Caco-2 (cell line): ENCODE measurements around the gene BCL2L13. TPM values are rescaled to one million over a fixed set of nuclear protein-coding genes. Genes with fewer than 3 reads are reported as not detected.
A peak's percentile ranks its signal among the peaks of the same experiment; 100 is the strongest.

Experiments
- BruUV-seq: library from RNA; stranded (reverse); fragments of 400-500 nt; replicated peaks from 2 replicates; lab custom pipeline; 2021; lab: Mats Ljungman, UMichigan
- CTCF ChIA-PET: fragments of 300-600 bp; sonication (Branson Sonifier 250); formaldehyde crosslinking; loops from one replicate; lab custom pipeline; 2022; ENCODE audit warnings: antibody characterized with exemption; lab: Charles Lee
- POLR2A ChIA-PET: fragments of 300-600 bp; sonication (Branson Sonifier 250); formaldehyde crosslinking; loops from one replicate; lab custom pipeline; 2022; ENCODE audit warnings: antibody characterized with exemption; lab: Charles Lee
- DNase-seq, 2 experiments: peaks; one replicate each; pipeline versions ENCODE4 v3.0.0 to v3.0.0-alpha.2; 2020 to 2022
- H3K27me3 ChIP-seq: replicated peaks from 2 replicates; pipeline ENCODE4 v1.6.0; 2011; ENCODE audit warnings: low read length; ENCODE audit not compliant: control insufficient read depth, insufficient read depth
- H3K36me3 ChIP-seq: 2 replicates; pipeline ENCODE4 v1.5.1; 2011; ENCODE audit warnings: low read length; ENCODE audit not compliant: control insufficient read depth, insufficient read depth
- H3K4me1 ChIP-seq: fragments of 250-450 bp; sonication (Bioruptor Pico); 2 replicates; pipeline ENCODE4 v1.5.1; 2020; ENCODE audit warnings: mild to moderate bottlenecking
- H3K4me3 ChIP-seq: 2 replicates; pipeline ENCODE4 v1.5.1; 2011; ENCODE audit warnings: low read depth, mild to moderate bottlenecking, control low read depth, low read length
- H3K9me3 ChIP-seq: fragments of 250-450 bp; sonication (Bioruptor Pico); 2 replicates; pipeline ENCODE4 v1.5.1; 2020; ENCODE audit warnings: mild to moderate bottlenecking, moderate library complexity
- H3K27ac Mint-ChIP-seq: one replicate; pipeline ENCODE4 v1.8.0; 2022; ENCODE audit warnings: mixed read lengths; ENCODE audit not compliant: unreplicated experiment
- H3K27me3 Mint-ChIP-seq: one replicate; pipeline ENCODE4 v1.8.0; 2022; ENCODE audit warnings: mixed read lengths; ENCODE audit not compliant: insufficient read depth, unreplicated experiment
- H3K36me3 Mint-ChIP-seq: one replicate; pipeline ENCODE4 v1.8.0; 2022; ENCODE audit warnings: mild to moderate bottlenecking, mixed read lengths; ENCODE audit not compliant: insufficient read depth, unreplicated experiment
- H3K4me1 Mint-ChIP-seq: one replicate; pipeline ENCODE4 v1.8.0; 2022; ENCODE audit warnings: low read depth, mixed read lengths; ENCODE audit not compliant: unreplicated experiment
- H3K4me3 Mint-ChIP-seq: one replicate; pipeline ENCODE4 v1.8.0; 2022; ENCODE audit warnings: mild to moderate bottlenecking, moderate library complexity, mixed read lengths; ENCODE audit not compliant: unreplicated experiment
- H3K9me3 Mint-ChIP-seq: one replicate; pipeline ENCODE4 v1.8.0; 2022; ENCODE audit warnings: mixed read lengths; ENCODE audit not compliant: unreplicated experiment
- intact Hi-C: fragments of 100-400 bp; cut with micrococcal nuclease; formaldehyde crosslinking; loops from one replicate; pipeline ENCODE4 v1.10.0; 2022; ENCODE audit not compliant: unreplicated experiment
- total RNA-seq: library from RNA; stranded (reverse); gene quantifications from 2 replicates; pipeline ENCODE4 v1.2.3, GENCODE V29; 2022
- TF ChIP-seq, protein P1 (sequence below), 2 experiments: fragments of 200-600 bp in 1 of 2; IDR thresholded peaks; 1 replicate in 1 of 2; 2 replicates in 1 of 2; pipeline versions ENCODE4 v1.5.1 to v1.8.0; 2011 to 2022; ENCODE audit warnings: antibody characterized with exemption in 1 of 2, control low read depth in 1 of 2, inconsistent platforms in 1 of 2, low read depth in 1 of 2, low read length in 1 of 2, mild to moderate bottlenecking in 1 of 2, moderate library complexity in 1 of 2; ENCODE audit not compliant: insufficient read depth in 1 of 2, severe bottlenecking in 1 of 2, unreplicated experiment in 1 of 2

The BCL2L13 gene
- total RNA-seq, 1 experiment from 2014 or later: 34.3 TPM

DNA sequence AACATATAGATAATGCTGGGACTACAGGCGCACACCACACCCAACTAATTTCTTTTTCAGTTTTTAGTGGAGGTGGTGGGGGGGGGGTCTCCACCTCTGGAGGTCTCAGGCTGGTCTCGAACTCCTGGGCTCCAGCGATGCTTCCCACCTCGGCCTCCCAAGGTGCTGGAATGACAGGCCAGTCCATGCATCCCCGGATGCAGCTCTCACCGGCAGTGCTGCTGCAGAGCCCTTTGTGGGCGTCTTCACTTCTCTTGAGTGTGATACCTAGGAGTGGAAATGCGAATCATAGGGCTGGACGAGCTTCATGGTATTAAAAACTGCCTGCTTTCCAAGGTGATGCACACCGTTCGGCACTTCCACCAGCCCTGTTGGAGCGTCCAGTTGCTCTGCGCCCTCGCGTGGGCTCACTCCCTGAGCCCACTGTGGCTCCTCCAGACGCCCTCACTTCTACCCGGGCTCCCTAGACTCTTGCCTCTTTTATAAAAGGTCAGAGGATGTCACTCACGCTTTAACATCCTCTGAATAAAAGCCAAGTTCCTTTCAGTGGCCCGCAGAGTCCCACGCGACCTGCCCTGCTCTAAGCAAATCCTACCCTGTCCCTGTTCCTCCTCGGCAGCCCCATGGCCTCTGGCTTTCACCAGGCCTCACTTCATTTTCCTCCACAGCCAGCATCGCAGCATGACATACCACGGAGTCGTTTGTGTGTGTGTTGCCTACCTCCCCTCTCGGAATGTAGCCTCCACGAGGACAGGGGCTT, 136.5 kb downstream of the BCL2L13 start:
- peaks cover 9% of the 10 kb centered on the region; the same call in 1 of the 2 replicates for H3K4me1 ChIP-seq
- intact Hi-C loops: no loop called here
- ChIA-PET POLR2A (no interaction called here), CTCF (no interaction called here)
- Mint-ChIP-seq H3K36me3 (peaks cover 12% of the 10 kb centered on the region), H3K9me3 (no peaks in the 10 kb centered on the region), H3K27ac (no peak overlapping the region), H3K27me3 (no peaks in the 10 kb centered on the region), H3K4me3 (peak overlapping the region; percentile 75), H3K4me1 (peaks cover 6% of the 10 kb centered on the region)
- TF ChIP-seq, protein P1, sequence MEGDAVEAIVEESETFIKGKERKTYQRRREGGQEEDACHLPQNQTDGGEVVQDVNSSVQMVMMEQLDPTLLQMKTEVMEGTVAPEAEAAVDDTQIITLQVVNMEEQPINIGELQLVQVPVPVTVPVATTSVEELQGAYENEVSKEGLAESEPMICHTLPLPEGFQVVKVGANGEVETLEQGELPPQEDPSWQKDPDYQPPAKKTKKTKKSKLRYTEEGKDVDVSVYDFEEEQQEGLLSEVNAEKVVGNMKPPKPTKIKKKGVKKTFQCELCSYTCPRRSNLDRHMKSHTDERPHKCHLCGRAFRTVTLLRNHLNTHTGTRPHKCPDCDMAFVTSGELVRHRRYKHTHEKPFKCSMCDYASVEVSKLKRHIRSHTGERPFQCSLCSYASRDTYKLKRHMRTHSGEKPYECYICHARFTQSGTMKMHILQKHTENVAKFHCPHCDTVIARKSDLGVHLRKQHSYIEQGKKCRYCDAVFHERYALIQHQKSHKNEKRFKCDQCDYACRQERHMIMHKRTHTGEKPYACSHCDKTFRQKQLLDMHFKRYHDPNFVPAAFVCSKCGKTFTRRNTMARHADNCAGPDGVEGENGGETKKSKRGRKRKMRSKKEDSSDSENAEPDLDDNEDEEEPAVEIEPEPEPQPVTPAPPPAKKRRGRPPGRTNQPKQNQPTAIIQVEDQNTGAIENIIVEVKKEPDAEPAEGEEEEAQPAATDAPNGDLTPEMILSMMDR (IDR thresholded peaks at IDR 0.05; ENCODE audit: insufficient read depth in 1 of 2, low read depth in 1 of 2, low read length in 1 of 2, severe bottlenecking in 1 of 2, unreplicated experiment in 1 of 2): no peak
- H3K27me3 ChIP-seq: no peaks in the 10 kb centered on the region
- BruUV-seq: no TSS peak
- H3K36me3 ChIP-seq: no peaks in the 10 kb centered on the region; the same call in 1 of the 2 replicates
- no peaks in the 10 kb centered on the region for H3K9me3 ChIP-seq
- H3K4me3 ChIP-seq: peak overlapping the region; percentile 60
- no peak for DNase-seq

DNA sequence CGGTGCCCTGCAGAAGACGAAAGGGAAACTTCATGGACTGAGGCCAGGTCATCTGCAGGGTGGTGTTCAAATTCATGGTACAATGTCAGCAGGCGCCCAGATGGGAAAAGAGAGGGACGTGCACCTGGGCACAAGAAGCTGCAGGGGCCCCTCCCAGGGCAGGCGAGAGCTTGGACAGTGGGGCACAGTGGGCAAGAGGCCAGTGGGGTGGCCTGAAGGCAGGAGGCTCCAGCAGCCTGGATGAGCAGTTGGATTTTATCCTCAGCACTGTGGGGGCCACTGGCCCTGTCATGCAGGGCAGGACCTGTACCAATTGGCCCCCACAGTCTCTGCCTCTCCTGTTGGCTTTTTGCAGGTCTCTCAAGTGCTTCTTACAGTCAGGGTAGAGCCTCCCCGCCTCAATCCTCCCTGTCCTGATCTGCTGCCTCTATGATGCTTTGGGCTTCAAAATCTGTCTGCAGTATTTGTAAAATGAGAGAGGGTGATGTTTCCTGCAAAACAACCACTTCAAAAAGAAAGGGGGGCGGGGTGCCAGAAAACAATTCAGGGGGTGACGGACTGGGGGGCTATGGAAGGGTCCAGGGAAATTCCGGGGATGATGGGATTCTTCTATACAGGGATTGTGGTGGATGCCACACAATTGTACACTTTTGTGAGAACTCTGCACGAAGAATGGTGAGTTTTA, 137.4 kb downstream of the BCL2L13 start:
- H3K36me3 Mint-ChIP-seq: peaks cover 12% of the 10 kb centered on the region
- Histone ChIP-seq H3K9me3 (no peaks in the 10 kb centered on the region), H3K4me3 (no peak overlapping the region), H3K36me3 (no peaks in the 10 kb centered on the region; the same call in 1 of the 2 replicates), H3K4me1 (peaks cover 9% of the 10 kb centered on the region; the same call in 1 of the 2 replicates), H3K27me3 (no peaks in the 10 kb centered on the region)
- peaks cover 6% of the 10 kb centered on the region for H3K4me1 Mint-ChIP-seq
- intact Hi-C loops: no loop called here
- TF ChIP-seq, protein P1 (IDR thresholded peaks at IDR 0.05; ENCODE audit: insufficient read depth in 1 of 2, low read depth in 1 of 2, low read length in 1 of 2, severe bottlenecking in 1 of 2, unreplicated experiment in 1 of 2): no peak
- no peaks in the 10 kb centered on the region for H3K9me3 Mint-ChIP-seq
- no peak for DNase-seq
- POLR2A ChIA-PET: no interaction called here
- CTCF ChIA-PET: no interaction called here
- no TSS peak for BruUV-seq
- H3K4me3 Mint-ChIP-seq: peak overlapping the region; percentile 75
- H3K27me3 Mint-ChIP-seq: no peaks in the 10 kb centered on the region
- H3K27ac Mint-ChIP-seq: no peak overlapping the region

DNA sequence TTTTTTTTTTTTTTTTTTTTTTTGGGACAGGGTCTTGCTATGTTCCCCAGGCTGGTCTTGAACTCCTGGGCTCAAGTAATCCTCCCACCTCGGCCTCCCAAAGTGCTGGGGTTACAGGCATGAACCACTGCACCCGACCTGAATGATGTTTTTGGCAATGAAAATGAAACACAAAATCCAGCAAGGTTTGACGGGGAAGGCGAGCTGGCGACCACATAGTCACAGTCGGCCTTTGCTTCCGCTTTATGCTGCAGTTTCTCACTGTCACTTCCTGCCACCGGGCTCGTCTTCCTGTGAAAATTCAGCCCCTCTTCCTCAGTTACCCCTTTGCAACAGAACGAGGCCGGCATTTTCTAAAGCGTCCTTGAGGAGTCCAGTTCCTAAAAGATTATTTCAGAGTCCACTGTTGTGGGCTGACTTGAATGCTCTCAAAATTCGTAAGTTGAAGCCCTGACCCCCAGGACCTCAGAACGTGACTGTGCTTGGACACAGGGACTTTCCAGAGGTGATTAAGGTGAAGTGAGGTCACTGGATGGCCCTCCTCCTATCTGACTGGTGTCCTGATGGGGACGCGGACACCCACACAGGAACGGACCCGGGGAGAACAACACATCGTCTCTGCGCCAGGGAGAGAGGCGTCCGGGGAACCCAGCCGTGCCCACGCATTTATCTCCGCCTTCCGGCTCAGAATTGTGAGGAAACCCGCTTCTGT, 138.6 kb downstream of the BCL2L13 start:
- Mint-ChIP-seq H3K4me3 (no peak overlapping the region), H3K27me3 (no peaks in the 10 kb centered on the region), H3K36me3 (peaks cover 12% of the 10 kb centered on the region), H3K27ac (no peak overlapping the region), H3K4me1 (peaks cover 6% of the 10 kb centered on the region), H3K9me3 (no peaks in the 10 kb centered on the region)
- intact Hi-C loops: no loop called here
- no peaks in the 10 kb centered on the region; the same call in 1 of the 2 replicates for H3K36me3 ChIP-seq
- no peaks in the 10 kb centered on the region for H3K27me3 ChIP-seq
- peaks cover 9% of the 10 kb centered on the region; the same call in 1 of the 2 replicates for H3K4me1 ChIP-seq
- TF ChIP-seq, protein P1 (IDR thresholded peaks at IDR 0.05; ENCODE audit: insufficient read depth in 1 of 2, low read depth in 1 of 2, low read length in 1 of 2, severe bottlenecking in 1 of 2, unreplicated experiment in 1 of 2): no peak
- POLR2A ChIA-PET: no interaction called here
- no peaks in the 10 kb centered on the region for H3K9me3 ChIP-seq
- no peak for DNase-seq
- CTCF ChIA-PET: no interaction called here
- no peak overlapping the region for H3K4me3 ChIP-seq
- BruUV-seq: no TSS peak
